COLO668 (cell line): ENCODE data around the gene ANKRD11.

Experiments used
- DNase-seq: peaks from one replicate; lab custom pipeline; 2025; ENCODE audit not compliant: unreplicated experiment; lab: John Stamatoyannopoulos, UW

The ANKRD11 gene

GRCh38 chr16:89490439-89491237 lies at the start of gene ANKRD11:
TSS of gene ANKRD11 (minus strand) at chr16:89490561. CDS start at chr16:89317019, 173,542 bp downstream.
- peak; percentile 98 for DNase-seq

DNA sequence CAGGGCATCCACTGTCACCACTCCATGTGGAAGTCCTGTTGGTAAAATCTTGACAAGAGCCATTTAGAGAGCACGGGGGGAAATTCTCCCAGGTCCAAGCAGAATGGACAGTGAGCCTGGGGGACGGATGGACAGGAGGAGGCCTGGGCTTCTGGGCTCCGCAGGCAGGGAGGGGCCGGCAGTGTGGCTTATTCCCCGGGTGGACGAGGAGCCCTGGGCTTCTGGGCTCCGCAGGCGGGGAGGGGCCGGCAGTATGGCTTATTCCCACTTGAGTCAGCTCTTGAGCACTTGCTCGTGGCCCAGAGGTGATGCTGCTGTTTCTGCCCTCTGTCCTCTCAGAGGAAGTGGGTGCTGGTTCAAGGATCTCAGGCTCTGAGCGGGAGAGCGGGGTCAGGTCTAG lies 47.9 kb upstream of the ANKRD11 start:
- no peak for DNase-seq

DNA sequence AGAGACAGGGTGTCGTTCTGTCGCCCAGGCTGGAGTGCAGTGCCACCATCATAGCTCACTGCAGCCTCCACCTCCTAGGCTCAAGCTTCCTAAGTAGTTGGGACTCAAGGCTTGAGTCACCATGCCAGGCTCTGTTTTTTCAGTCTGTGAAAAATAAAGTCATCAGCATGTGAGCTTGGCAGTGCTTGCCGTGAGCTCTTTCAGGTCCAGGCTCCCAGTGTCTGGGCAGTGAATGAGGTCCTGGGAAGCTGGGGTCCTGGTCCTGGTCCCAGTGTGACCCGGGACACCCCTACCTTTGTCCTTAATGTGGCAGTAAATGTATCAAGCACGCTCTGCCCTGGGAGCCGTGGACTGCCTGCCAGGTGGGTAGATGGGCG lies 47.2 kb upstream of the ANKRD11 start:
- no peak for DNase-seq

DNA sequence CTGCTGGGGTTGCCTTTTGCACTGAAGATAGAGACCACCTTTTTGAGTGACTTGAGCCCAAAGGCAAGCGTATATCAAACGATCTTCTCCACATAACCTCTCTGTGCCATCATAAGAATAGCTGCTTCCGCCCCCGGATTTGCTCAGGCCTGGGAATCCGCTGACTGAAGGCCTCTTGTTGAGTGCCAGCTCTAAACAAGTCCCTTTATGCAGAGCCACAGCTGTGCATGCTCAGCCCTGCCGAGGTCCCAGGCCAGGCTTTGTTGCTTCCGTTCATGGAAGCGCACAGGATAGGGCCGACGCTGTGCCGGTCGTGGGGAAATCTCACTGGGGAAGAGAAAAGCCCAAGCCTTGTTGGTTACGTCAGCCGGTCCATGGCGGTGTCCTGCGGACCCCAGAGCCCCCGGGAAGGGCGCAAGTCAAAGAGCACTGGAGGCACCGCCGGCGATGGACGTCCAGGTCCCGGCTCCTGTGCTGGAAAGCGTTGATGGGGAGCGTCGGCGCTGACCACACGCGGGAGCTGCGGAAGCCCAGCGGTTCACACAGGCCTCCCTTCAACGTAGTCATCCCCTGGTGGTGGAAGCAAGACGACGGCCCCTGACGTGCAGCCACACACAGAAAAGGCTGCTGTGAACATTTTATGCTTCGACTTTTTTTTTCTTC lies 46.7 kb upstream of the ANKRD11 start:
- no peak for DNase-seq

GRCh38 chr16:89536371-89536770 lies 46.0 kb upstream of the ANKRD11 start:
- DNase-seq: no peak

DNA sequence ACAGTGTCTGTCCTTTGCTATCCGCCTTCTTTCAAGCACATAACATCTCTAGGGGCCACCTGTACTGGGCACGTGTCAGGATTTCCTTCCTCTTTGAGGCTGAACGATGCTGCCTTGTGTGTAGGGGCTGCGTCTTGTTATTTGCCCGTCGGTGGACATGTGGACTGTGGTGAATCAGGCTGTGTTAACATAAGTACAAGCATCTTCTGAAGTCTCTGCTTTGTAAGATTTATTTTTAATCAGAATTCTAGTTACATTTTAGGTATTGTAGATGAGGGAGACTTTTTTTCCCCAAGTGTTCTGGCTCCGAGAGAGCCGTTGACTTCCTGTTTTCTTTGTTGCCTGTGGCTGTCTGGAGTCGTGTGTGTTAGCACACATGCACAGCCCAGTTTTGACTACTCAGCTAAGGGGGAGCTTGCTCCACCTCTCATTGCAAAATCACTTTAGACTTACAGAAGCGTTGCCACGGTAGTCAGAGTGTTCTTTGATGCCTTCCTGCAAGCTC lies 43.9 kb upstream of the ANKRD11 start:
- DNase-seq: no peak

DNA sequence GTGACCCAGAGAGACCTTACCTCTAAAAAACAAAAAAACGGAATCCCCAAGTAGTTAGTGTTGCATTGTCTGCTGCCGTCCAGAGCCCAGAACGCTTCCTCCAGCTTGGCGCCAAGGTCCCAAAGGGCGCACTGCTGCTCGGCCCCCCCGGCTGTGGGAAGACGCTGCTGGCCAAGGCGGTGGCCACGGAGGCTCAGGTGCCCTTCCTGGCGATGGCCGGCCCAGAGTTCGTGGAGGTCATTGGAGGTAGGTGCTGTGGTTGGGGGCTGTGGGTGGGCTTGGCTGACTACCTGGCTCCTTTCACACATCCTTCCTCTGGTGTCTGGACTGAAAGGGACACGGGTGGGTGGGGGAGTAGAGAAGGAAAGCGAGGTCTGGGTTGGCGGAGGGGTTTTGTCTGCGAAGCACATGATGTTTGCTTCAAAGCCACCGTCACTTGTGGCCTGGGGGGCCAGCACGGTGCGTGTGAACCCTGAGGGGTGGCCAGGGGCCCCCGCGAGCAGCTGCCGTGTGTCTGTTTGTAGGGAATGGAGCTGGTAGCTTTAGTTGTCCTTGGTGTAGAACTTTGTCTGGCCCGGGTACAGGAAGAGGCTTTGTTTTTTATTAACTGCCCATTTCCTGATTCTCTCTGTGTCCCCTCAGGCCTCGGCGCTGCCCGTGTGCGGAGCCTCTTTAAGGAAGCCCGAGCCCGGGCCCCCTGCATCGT lies 41.6 kb upstream of the ANKRD11 start:
- DNase-seq: no peak

GRCh38 chr16:89530401-89531381 lies 40.3 kb upstream of the ANKRD11 start:
- DNase-seq: no peak

DNA sequence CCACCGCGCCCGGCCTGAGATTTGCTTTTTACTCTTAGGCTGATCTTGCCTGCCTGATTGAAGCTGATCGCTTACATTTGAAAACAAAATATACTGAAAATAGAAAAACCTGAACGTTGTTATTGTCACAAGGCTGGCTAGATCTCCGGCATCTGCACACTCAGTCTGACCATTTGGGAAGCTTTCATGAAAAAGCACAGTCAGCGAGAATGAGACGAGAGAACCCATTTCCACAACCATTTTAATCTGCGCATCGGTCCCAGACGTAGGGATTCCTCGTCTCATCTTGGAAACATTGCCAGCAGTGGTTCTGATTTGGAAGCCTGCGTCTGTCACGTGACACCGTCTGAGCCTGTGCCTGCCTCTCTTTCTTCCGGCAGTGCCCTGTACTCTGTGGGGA lies 38.7 kb upstream of the ANKRD11 start:
- DNase-seq: no peak

- DNase-seq: no peak
Observed at GRCh38 chr16:89525146-89525913, 35.0 kb upstream of the ANKRD11 start.

GRCh38 chr16:89523680-89524344 lies 33.5 kb upstream of the ANKRD11 start:
- DNase-seq: no peak

DNA sequence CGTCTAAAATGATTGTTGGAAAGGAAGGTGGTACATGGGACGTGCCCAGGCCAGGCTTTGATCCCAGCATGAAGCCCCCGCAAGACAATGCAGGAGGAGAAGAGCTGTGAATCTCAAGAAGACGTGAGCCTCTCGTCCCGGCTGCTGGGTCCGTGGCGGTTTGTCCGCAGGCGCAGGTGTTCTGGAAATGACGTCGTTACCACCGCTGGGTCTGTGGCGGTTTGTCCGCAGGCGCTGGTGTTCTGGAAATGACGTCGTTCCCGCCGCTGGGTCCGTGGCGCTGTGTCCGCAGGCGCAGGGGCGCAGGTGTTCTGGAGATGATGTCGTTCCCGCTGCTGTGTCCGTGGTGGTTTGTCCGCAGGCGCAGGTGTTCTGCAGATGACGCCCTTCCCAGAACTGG lies 31.9 kb upstream of the ANKRD11 start:
- no peak for DNase-seq

- DNase-seq: no peak
Observed at GRCh38 chr16:89519881-89520280, 29.5 kb upstream of the ANKRD11 start.

DNA sequence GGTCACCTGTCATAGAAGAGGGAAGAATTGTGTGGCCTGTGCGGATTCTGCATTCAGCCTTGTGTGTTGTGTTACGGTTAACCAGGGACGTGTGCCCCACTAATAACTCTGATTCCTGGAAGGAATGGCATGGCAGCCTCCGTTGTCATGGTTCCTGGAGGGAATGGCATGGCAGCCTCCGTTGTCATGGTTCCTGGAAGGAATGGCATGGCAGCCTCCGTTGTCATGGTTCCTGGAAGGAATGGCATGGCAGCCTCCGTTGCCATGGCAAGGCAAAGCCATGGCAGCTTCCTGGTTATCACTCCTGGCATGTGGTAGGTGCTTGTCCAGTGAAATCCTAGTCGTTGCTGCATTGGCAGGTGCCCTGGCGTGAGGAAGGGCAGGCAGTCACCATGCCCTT lies 26.8 kb upstream of the ANKRD11 start:
- DNase-seq: no peak

DNA sequence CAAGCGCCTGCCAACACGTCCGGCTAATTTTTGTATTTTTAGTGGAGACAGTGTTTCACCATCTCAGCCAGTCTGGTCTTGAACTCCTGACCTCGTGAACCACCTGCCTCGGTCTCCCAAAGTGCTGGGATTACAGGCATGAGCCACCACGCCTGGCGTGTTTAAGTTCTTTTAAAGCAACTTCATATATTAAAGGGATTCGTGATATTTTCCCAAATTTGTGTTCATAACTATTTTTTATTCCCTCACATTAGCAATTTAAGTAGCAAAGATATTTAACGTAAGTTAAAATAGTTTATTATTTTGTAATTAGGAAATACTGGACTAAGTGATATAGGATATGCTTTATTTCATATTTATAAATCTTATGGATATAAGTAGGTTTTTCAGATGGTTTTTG lies 22.1 kb upstream of the ANKRD11 start:
- DNase-seq: no peak

DNA sequence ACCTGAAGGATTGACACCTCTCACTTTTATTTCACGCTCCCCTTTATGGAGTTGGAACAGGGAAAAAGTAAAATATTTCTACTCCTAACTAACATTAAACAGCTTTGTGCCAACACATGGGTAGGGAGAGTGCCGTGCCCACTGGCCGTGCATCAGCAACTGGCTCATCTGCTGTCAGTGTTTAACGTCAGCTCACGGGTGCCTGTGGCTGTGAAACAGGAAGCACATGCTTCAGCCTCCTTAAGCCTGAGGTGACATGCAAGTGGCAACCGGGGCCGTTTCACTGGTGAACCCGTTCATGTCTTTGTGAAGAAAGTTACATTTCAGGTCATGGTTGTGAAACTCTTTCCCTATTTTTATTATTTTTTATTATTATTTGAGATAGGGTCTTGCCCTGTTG lies 21.0 kb upstream of the ANKRD11 start:
- no peak for DNase-seq

DNA sequence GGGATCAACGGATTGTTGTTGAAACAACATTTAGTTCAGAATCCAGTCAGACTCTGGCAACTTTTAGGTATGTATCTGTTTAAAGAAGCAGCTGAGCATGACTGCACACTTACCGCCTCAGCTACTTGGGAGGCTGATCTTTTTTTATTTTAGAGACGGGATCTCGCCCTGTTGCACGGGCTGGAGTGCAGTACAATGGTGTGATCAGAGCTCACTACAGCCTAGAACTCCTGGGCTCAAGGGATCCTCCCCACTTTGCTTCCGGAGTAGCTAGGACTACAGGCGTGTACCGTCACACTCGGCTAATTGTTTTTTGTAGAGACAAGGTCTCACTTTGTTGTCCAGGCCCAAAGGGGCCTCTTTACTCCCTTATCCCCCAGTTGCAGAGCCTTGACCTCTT lies 20.2 kb upstream of the ANKRD11 start:
- no peak for DNase-seq

DNA sequence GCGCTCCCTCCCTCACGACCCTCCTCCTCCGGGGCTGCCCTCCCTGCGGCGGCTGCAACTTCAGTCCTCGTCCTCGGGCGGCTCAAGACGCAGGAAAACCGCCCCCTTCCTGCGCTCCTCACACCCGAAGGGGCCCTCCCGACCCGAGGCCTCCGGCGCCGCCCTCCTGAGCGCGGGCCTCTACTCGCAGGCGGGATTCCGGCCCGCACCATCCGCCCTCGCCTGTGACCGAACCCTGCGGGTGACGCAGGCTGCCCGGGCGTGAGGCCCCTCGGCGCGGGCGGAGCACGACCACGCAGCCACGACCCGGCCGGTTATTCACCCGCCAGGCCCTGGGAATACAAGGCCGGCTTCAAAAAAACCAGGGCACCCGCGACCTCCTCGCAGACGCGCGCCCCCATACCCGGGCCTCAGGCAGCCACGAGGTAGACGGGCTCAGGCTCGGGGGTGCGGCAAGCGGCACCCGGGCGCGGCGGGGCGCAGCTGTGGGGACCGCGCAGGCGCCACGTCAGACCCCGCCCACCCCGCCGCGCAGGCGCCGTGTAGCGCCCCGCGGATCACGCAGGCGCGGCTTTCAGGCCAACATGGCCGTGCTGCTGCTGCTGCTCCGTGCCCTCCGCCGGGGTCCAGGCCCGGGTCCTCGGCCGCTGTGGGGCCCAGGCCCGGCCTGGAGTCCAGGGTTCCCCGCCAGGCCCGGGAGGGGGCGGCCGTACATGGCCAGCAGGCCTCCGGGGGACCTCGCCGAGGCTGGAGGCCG lies 17.7 kb upstream of the ANKRD11 start, which contains the start of gene SPG7:
Gene SPG7, plus strand, starts transcription at position 570 of the 757 bp plus-strand sequence. Its CDS starts 15 bp downstream, at position 585.
- peak; percentile 92 for DNase-seq
